GM21360 (cell line): ENCODE results near the gene PLCG2.

Source experiments
- ATAC-seq: cut with Tn5 transposase; IDR thresholded peaks from one replicate; pipeline ENCODE4 v1.9.1; 2021; ENCODE audit warnings: mild to moderate bottlenecking, moderate library complexity; ENCODE audit not compliant: unreplicated experiment

PLCG2 gene

DNA sequence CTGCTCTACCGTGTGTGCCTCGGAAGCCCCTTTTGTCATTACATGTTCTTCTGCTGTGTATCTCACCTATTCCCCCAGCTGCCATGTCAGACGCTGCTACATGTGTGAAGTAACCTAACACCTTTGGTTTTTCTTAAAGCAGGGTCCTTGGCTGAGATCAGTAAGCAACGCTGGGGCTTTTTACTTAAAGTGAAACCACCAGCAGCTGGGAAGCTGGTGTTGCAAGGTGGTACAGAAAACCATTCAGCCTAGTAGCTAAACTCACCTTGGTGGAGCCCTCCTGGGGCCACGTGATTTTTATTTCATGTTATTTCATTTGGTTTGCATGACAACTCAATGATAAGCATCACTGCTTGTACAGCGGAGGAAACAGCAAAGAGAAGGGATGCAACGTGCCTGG is 62.6 kb downstream of the PLCG2 start:
- peak; percentile 48 for ATAC-seq

DNA sequence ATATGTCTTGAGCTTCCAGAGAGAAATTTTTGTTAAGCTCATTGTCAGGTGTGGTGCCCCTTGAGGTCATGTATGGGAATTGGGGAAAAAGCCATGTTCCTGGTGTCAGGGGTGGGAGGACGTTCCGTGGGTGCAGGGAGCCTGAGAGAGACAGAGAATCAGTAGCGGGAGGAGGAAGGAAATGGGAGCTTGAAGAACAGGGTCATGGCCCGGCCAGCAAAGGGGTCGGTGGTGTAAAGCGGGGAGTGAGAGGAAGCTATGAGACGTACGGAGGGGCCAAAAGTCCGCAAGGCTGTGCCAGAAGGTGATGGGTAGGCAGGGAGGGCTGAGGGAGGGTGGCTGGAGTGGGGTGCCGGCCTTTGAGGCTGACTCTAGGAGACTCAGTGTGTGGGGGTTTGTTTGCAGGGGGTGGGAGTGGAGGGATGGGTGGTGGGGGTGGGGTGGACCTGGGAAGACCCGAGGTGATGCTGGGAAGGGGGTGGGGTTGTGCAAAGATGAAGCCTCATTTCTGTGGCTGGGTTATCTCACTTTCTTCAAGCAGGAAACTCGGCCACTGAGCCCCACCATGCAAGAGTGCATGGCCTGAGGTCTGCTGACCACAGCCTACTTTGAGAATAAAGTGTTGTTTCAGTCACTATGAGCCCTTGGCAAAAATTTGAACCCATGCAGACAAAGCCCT is 63.6 kb downstream of the PLCG2 start:
- ATAC-seq: no peak

DNA sequence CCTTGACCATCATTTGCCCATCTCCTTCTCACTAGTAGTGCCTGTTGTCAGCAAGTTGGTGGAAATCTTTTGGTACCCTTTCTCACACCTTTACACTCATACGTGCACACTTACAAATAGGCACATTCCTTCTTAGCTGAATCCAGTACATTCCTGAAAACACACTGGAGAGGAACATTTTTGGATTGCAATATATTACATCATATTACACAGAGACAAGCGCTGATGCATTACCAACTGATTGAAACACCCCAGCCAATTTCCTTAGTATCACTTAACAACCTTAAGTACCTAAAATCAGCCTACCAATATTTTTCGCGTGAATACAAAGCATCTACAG is 64.1 kb downstream of the PLCG2 start:
- ATAC-seq: no peak

DNA sequence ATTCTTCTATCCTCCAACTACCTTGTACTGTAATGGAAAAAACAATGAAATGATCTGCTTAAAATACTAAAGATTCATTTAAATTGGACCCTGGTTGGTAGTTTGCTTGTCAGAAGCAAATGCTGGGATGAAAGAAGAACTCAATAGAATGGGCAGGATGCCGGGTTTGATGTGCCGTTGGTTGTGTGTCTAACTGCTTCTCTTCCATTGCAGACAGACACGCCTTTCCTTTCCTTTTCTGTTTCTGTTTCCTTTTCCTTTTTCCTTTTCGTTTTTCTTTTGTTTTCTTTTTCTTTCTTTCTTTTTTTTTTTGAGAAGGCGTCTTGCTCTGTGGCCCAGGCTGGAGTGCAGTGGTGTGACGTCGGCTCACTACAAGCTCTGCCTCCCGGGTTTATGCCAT is 64.6 kb downstream of the PLCG2 start:
- no peak for ATAC-seq

DNA sequence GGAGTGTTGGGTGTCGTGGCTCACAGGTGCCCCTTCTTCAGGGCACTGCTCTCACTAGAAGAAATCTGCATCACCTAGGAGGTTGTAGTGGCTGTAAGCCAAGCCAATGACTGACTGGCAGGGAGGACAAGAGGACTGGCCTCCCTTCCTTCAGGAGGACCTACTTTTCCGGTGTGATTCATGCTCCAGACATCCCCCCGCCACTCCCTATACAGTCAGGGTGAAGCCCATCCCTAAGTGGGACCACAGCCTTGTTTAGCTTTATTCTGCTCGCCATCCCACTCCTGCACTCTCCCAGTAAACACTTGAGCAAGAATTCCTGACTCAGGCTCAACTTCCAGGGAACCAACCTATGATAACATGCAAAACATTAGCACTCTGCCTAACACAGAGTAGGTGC is 67.0 kb downstream of the PLCG2 start:
- no peak for ATAC-seq

DNA sequence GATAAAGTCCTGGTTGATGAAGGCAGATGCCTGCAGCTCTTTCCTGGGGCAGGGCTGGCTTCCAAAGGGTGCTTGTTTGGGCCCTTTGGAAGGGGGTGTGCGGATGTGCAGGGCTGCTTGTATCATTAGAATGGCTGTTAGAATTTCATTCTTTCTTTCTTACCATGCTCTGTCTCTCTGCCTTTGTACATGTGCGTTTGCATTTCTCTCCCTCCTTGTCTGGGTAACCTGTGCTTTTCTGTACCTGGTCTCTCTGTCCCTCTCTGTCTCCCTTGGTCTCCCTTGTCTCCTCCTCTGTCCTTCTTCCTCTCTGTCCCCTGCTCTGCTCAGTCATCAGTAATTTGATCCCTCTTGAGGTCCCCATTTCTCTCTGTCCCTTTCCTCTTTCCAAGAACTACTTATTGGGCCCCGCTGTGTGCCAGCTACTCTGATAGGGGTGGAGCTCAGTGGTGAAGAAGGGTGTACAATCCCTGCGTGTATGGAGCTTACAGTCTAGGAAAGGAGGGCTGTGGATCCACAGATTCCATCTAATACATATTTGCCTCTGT is 69.3 kb downstream of the PLCG2 start:
- ATAC-seq: no peak

DNA sequence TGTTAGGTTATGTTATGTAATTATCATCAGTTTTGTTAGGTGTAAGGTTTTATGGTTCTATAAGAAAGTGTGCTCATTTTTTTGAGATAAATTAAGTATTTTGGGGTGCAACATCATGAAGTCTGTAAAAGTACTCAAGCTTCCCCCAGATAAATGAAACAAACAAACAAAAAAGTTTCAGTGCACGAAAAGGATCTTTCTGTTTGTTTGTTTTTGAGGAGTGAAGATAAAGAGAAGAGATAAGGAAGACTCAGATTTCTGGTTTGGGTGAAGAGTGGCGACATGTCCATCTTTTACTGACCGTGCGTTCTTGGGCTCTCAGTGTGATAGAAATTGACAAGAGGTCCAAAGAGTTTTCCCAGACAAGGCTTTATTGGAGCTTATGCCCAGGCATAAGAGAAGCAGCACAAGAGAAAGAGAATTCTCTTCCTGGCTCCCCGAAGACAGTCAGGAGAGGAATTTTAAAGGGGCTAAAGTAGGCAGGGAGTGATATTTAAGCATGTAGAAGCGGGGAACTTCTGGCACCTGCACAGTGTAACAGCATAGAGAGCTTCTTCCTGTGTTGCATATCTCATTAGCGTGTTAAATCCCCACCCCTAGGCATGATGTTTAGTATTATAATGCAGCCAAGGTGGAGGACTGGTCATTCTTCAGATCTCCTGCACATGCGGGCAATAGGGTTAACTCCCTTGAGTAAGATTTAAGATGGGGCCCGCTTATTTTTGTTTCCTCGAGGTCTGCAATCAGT is 71.3 kb downstream of the PLCG2 start:
- no peak for ATAC-seq

DNA sequence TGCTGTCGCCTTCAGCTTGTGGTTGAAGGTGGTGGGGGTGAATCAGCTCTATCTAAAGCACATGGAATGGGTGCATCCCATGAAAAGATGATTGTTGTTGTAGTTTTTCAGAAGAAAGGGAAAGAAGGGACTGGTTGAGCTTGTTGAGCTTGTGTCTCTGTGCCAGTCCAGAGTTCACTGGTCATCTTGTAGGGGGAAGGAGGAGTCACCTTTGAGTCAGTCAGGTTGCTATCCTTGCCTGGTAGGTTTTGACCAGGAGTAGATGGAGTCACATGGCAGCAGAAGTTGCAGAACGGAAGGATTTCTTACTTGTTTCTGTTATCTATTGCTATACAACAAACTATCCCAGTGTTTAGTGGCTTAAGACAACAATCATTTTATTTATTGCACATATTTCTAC is 73.3 kb downstream of the PLCG2 start:
- ATAC-seq: no peak

DNA sequence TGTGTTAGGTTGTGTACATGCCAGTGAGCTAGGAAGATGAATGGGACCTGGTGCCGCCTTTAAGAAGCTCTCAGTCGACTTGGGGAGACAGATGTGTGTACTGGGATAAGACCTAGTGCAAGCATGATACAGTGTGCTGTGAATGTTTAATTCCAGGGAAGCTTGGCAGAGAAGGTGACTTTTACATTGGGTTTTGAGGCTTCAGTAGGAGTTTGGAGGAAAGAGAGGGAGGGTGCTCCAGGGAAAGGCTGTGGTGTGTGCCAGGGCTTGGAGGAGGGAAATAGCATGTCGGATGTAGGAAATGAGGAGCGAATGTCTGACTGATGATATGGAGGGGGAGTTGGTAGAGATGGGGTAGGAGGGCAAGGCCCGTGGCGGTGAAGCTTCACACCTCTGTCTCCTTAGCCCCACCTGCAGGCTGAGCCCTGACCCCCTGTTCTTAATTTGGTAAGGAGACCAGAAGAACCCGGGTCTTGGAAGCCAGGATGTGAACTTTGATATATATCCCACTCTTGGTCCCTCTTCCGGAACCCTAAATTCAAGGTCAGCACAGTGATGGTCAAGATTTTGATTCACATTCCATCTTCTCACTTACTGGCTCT is 76.6 kb downstream of the PLCG2 start:
- no peak for ATAC-seq

DNA sequence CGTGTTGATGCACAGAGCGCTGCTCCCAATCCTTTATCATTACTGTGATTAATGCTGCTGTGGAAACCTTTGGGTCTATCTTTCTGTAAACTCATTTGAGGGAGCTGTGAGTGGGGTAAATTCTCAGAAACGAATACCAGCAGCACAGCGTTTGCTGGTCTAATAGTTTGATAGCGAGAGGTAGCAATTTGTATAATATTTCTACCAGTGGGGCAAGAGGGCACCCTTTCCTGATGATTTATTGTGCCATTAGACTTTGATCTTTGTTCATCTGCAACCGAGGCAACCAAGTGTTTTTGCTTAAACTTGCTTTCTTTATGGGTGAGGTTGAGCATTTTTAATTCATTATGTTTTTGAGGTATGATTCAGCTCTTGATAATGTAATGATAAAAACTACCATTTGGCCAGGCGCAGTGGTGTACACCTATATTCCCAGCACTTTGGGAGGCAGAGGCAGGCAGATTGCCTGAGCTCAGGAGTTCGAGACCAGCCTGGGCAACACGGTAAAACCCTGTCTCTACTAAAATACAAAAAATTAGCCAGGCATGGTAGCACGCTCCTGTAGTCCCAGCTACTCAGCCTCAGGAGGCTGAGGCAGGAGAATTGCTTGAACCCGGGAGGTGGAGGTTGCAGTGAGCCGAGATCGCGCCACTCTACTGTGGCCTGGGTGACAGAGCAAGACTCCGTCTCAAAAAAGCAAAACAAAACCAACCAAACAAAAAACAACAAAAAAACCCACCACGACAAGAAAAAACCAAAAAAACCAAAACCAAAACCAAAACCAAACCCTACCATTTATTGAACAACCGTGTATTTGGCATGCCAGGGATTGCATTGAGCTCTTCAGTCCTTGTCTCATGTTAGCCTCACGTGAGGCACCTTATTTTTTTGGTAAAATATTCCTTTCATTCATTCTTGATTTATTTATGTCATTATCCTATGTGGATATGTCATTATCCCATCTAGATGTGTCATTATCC is 81.5 kb downstream of the PLCG2 start:
- ATAC-seq: no peak

DNA sequence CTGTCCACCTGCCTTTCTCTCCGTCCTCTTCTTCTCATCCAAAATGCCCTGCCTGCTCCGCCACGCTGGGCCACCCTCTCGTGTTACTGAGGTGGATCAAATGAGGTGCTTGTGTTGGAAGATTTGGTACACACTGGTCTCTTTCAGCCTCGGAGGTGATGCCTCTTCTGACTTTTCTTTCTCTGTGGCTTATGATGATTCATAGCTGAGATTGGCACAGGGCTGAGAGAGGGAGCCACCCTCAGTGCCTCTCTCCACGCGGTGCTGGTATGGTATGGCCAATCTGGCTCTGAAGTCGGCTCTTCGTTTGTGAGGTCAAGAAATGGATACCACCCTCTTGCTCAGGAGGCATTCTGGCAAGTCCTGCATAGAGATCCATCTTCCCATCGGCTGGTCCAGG is 82.4 kb downstream of the PLCG2 start:
- ATAC-seq: no peak

DNA sequence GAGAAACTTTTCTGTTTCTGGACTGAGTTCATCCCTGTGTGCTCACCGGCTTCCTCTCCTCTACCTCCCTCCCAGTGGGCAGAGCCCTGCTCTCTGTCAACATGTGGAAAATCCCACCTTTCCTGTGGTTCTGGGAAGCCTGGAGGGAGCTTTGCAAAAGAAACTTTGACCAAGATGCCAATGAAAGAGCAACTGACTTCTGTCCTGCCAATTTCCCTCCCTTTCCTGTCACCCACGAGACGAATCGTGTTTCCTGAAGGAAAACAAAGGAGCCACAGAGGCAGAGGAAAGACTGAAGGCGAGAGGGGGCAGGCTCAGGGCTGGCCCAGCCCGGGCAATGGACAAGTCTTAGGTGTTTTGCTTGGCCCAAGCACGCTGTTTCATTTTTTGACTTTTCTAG is 82.8 kb downstream of the PLCG2 start:
- no peak for ATAC-seq

DNA sequence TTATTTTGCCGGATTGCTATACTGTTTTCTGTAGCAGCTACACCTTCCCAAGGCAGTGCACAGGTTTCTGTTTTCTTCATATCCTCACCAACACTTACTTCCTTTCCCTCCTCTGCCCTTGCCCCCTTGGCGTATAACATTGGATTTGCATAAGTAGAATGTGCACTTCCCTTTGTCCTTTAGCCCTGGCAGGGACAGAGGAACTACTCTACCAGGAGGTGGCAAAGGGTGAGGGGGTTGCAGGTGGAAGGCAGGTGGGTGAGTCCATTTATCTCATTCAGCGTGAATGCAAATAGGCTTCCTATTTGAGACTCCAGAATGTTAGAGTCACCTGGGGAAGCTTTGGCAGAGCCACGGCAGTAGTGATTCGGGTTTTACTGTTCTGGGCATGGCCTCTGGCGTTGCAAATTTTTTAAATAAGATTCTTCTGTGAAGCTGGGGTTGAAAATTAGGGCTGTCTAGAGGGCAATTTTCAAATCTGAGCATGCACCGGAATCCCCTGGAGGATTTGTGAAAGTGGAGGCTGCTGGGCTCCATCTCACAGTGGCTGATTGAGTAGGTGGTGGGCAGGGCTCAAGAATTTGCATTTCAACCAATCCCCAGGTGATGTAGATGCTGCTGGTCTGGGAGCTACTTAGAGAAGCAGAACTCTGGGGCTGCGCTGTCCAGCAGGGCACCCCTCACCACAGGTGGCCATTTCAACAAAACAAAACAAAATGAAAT is 84.7 kb downstream of the PLCG2 start:
- ATAC-seq: peak; percentile 66

DNA sequence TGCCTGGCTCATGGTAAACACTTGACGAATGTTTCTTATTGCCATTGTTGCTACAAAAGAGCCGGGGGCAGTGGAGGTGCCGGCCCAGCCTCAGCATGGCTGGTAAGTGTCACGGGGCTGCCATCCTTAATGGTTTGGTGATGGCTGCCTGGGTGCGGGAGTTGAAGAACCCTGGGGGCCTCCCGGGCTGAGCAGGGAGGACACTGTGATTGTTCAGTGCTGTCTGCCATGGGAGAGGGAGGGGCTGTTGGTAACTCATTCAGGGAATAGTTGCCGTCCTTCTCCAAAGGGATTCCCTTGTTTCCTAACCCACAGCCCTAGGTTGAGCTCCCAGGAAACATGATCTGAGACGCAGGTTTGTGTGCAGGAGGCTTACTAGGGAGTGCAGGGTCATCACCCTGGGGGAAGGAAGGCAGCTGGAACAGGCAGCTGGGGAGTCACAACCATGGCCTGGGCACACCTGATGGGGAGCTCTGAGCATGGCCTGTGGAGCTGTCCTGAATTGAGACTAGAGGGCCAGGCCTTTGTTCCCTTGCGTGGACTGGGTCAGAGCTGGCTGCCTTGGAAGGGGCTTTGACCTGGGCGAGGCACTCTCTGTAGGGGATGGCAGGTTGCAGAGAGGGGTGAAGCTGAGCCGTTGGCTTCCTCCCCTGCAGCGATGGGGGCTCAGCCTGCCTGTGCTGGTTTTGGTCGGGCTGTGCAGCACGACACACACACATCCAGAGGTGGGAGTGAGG is 85.7 kb downstream of the PLCG2 start:
- ATAC-seq: no peak

DNA sequence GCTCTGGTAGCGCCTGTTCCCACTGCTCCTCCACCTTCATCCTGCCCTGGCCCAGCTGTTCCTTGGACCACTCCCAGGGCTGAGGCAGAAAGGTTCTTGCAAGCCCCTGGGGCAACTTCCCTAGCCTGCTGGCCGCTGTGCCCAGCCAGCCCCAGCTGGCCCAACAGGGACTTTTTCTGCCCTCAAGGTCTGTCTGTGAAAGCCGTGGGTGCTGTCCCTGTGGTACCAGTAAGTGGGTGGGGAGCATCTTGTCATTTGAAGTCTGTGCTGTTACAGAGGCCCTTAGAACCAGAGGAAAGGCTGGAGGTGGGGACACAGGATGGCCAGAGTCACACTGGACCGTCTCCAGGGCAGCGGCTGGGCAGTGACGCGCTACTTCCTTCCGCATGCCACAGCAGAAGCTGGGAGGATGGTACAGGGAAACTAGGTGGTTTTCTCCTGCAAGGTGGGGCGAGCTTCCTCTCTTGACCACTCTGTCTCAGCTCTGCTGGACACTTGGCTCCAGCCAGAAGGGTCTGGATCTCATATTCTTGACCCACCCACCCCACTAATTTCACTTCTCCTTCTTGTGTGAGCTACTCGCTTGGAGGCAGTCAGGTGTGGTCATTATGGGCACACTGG is 87.8 kb downstream of the PLCG2 start:
- no peak for ATAC-seq

DNA sequence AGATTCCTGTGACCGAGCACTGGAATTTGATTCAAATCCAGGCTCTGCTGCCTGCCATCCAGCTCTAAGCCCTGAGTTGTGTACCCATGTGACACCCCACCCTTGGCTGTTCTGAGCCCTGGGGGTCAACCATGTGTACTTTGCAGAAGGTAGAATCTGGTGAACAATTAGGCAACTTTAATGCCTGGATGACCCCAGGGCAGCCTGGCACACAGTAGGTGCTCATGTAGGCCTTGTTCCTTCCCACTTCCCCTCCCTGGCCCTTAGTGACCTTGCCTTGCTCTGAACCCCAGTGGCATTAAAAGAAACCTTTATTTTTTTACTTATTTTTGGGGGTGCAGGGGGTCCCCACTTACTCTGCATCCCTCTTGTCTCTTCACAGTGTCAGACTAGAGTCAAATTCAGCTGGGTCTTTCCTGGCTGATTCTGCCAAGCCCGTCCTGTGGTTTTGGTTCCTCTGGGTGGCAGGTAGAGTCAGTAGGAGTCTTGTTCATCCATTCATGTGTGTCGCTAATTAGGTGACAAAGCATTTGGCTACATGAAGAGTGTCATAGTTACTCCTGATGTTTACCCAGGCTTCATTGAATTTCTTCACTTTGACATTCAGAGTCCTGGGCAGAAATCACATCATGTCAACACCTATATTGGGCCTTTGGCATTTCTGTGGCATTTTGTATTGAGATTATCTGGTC is 89.1 kb downstream of the PLCG2 start:
- ATAC-seq: no peak

DNA sequence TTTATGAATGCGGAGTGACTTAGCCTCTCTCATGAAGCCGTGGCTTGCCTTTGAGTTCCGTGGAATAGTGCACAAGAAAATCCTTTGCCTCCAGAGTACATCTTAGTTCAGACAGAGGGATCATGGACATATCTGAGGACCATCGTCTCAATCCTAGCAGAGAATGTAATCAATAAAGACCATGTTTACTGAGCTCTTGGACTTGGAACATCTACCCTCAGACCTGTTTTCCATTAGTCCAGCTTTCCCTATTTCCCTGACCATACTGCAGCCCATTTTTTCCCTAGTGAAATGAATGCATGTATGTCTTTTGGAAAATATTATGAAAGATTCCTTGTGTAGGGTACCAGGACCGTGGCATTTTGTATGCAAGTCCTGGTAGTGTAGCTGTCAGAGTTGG is 90.2 kb downstream of the PLCG2 start:
- no peak for ATAC-seq

DNA sequence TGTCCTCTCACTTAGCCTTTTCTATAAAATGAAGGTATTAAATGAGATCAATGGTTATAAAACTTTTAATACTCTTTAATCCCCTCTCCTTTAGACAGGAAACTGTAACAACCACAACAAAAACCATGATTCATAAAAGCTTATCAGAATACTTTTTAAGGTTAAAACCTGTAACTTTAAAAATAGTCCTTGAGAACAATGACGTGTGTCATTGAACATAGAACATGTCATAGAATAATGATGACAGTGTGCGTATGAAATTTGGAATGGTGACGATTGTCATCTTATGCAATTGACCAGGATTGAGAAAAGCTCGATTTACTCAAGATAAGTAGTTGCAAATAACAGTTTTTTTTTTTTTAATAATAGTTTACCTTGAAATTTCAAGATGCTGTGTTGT is 94.1 kb downstream of the PLCG2 start:
- ATAC-seq: no peak
